ENCODE data around the gene PRKACB. TPM values are rescaled to one million over a fixed set of nuclear protein-coding genes. Genes with fewer than 3 reads are reported as not detected.

Gene PRKACB
- total and polyA plus RNA-seq, 10 of the 15 experiments (the other 5 are each of a cell fraction or from before 2014, with no cell fraction given): 3.1 to 9.0 (median 7.1) TPM; not detected in 1

GRCh38 chr1:84095308-84095707 is 48.8 kb upstream of the PRKACB start:
- Histone ChIP-seq H4K20me1 (ENCODE audit: control insufficient read depth, insufficient read depth) (no peaks in the 10 kb centered on the region), H3K4me3 (no peak overlapping the region), H3K9me3 (replicated peaks; ENCODE audit: control insufficient read depth, insufficient read depth, low read length) (no peaks in the 10 kb centered on the region; the same call in 1 of the 3 replicates), H3K79me2 (ENCODE audit: control insufficient read depth, insufficient read depth, low read length) (no peaks in the 10 kb centered on the region), H3K9ac (ENCODE audit: control insufficient read depth, insufficient read depth, low read length) (no peak overlapping the region), H2AFZ (ENCODE audit: control insufficient read depth, low read depth, low read length) (no peak overlapping the region), H3K4me1 (ENCODE audit: control insufficient read depth, insufficient read depth, low read length) (peaks cover 3% of the 10 kb centered on the region), H3K27ac (ENCODE audit: control insufficient read depth, insufficient read depth) (no peak overlapping the region), H3K27me3 (replicated peaks in 1 of 2; ENCODE audit: control insufficient read depth in 2 of 2, insufficient read depth in 2 of 2, low read length in 1 of 2) (no peaks in the 10 kb centered on the region), H3K4me2 (ENCODE audit: control insufficient read depth, insufficient read depth) (no peak overlapping the region), H3K36me3 (ENCODE audit: control insufficient read depth in 2 of 2, insufficient read depth in 2 of 2, low read length in 1 of 2) (no peaks in the 10 kb centered on the region)
- ATAC-seq (no peak), DNase-seq (ENCODE audit: low read depth, low spot score) (no peak), FAIRE-seq (no peak)
- ChIA-PET SMC1A (ENCODE audit: uncharacterized antibody, unreplicated experiment) (no interaction called here), CTCF (interaction anchor here (0.6 kb wide), 1 partner anchor 316 kb away, joined by 3 read pairs; no protein-coding TSS in a partner anchor), POLR2A (no interaction called here), RAD21 (ENCODE audit: unreplicated experiment) (no interaction called here)
- TF ChIP-seq CBX5 (IDR thresholded peaks at IDR 0.05; ENCODE audit: low read depth) (0 out of 2 replicates have a peak, but pooled peaks have one; percentile 61), IKZF2 (IDR thresholded peaks at IDR 0.05) (no peak), CHD1 (IDR thresholded peaks at IDR 0.05; ENCODE audit: low read depth, low read length) (no peak), JUNB (IDR thresholded peaks at IDR 0.05) (no peak), ZNF24 (IDR thresholded peaks at IDR 0.05) (no peak)
- TF ChIP-seq, protein P1, sequence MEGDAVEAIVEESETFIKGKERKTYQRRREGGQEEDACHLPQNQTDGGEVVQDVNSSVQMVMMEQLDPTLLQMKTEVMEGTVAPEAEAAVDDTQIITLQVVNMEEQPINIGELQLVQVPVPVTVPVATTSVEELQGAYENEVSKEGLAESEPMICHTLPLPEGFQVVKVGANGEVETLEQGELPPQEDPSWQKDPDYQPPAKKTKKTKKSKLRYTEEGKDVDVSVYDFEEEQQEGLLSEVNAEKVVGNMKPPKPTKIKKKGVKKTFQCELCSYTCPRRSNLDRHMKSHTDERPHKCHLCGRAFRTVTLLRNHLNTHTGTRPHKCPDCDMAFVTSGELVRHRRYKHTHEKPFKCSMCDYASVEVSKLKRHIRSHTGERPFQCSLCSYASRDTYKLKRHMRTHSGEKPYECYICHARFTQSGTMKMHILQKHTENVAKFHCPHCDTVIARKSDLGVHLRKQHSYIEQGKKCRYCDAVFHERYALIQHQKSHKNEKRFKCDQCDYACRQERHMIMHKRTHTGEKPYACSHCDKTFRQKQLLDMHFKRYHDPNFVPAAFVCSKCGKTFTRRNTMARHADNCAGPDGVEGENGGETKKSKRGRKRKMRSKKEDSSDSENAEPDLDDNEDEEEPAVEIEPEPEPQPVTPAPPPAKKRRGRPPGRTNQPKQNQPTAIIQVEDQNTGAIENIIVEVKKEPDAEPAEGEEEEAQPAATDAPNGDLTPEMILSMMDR (IDR thresholded peaks at IDR 0.05 in 2 of 3, conservative IDR thresholded peaks at IDR 0.05 in 1 of 3; ENCODE audit: control insufficient read depth in 2 of 3, extremely low read depth in 1 of 3, insufficient read depth in 1 of 3, low read depth in 3 of 3, low read length in 3 of 3): no peak
- TF ChIP-seq, protein P2, sequence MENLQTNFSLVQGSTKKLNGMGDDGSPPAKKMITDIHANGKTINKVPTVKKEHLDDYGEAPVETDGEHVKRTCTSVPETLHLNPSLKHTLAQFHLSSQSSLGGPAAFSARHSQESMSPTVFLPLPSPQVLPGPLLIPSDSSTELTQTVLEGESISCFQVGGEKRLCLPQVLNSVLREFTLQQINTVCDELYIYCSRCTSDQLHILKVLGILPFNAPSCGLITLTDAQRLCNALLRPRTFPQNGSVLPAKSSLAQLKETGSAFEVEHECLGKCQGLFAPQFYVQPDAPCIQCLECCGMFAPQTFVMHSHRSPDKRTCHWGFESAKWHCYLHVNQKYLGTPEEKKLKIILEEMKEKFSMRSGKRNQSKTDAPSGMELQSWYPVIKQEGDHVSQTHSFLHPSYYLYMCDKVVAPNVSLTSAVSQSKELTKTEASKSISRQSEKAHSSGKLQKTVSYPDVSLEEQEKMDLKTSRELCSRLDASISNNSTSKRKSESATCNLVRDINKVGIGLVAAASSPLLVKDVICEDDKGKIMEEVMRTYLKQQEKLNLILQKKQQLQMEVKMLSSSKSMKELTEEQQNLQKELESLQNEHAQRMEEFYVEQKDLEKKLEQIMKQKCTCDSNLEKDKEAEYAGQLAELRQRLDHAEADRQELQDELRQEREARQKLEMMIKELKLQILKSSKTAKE (IDR thresholded peaks at IDR 0.05; ENCODE audit: low read depth, poor library complexity, severe bottlenecking): no peak
- intact Hi-C loops (cut with micrococcal nuclease; ENCODE audit: unreplicated experiment): no loop called here
- in situ Hi-C loops (cut with MboI): no loop called here
- BruUV-seq (replicated peaks): no TSS peak
